Measurements from ENCODE around the gene NUP210L. TPM values are rescaled to one million over a fixed set of nuclear protein-coding genes. Genes with fewer than 3 reads are reported as not detected.

Gene NUP210L
- total RNA-seq, 1 donor = under 0.01 TPM

- Histone ChIP-seq H3K9me3 (ENCODE audit: low read depth, low read length) (no peaks in the 10 kb centered on the region), H3K36me3 (ENCODE audit: insufficient read depth, low read length) (peaks cover 61% of the 10 kb centered on the region), H3K79me2 (ENCODE audit: insufficient read depth, low read length) (peaks cover 30% of the 10 kb centered on the region), H3K4me1 (ENCODE audit: insufficient read depth, low read length) (peaks cover 25% of the 10 kb centered on the region), H4K20me1 (ENCODE audit: insufficient read depth, low read length) (no peaks in the 10 kb centered on the region), H3K27me3 (ENCODE audit: insufficient read depth, low read length) (no peaks in the 10 kb centered on the region), H3K4me2 (ENCODE audit: insufficient read depth, low read length) (peak overlapping the region; percentile 99), H3K4me3 (ENCODE audit: insufficient read depth, low read length) (peak overlapping the region; percentile 97), H2AFZ (ENCODE audit: low read length) (peak overlapping the region; percentile 97), H3K27ac (ENCODE audit: low read depth, low read length) (peak overlapping the region; percentile 70)
- peak; percentile 62 for DNase-seq (ENCODE audit: insufficient read length, low spot score, missing footprints)
- no peak for TF ChIP-seq CTCF (IDR thresholded peaks at IDR 0.05; ENCODE audit: extremely low read depth, low read depth, low read length)
These were observed 176.5 kb downstream of the NUP210L start for GRCh38 chr1:153978274-153978909.

- H3K4me1 ChIP-seq (ENCODE audit: insufficient read depth, low read length) = peaks cover 25% of the 10 kb centered on the region
- H3K9me3 ChIP-seq (ENCODE audit: low read depth, low read length) = no peaks in the 10 kb centered on the region
- no peaks in the 10 kb centered on the region for H4K20me1 ChIP-seq (ENCODE audit: insufficient read depth, low read length)
- no peak for TF ChIP-seq CTCF (IDR thresholded peaks at IDR 0.05; ENCODE audit: extremely low read depth, low read depth, low read length)
- H3K27ac ChIP-seq (ENCODE audit: low read depth, low read length) = peak within 1 kb of the TSS; percentile 70
- H2AFZ ChIP-seq (ENCODE audit: low read length) = peak within 1 kb of the TSS; percentile 97
- peak within 1 kb of the TSS; percentile 99 for H3K4me2 ChIP-seq (ENCODE audit: insufficient read depth, low read length)
- peaks cover 26% of the 10 kb centered on the region for H3K79me2 ChIP-seq (ENCODE audit: insufficient read depth, low read length)
- H3K27me3 ChIP-seq (ENCODE audit: insufficient read depth, low read length) = no peaks in the 10 kb centered on the region
- peak within 1 kb of the TSS; percentile 97 for H3K4me3 ChIP-seq (ENCODE audit: insufficient read depth, low read length)
- peaks cover 58% of the 10 kb centered on the region for H3K36me3 ChIP-seq (ENCODE audit: insufficient read depth, low read length)
- peak; percentile 96 for DNase-seq (ENCODE audit: insufficient read length, low spot score, missing footprints)
These were observed 177.3 kb downstream of the NUP210L start, which contains the start of gene JTB for GRCh38 chr1:153977250-153978240. Gene JTB (minus strand): TSS chr1:153977674. CDS start chr1:153977252, 422 bp downstream.

GRCh38 chr1:153976819-153977249 is 178.0 kb downstream of the NUP210L start:
- DNase-seq (ENCODE audit: insufficient read length, low spot score, missing footprints) = no peak
- peaks cover 52% of the 10 kb centered on the region for H3K36me3 ChIP-seq (ENCODE audit: insufficient read depth, low read length)
- peak overlapping the region; percentile 99 for H3K4me2 ChIP-seq (ENCODE audit: insufficient read depth, low read length)
- no peak for TF ChIP-seq CTCF (IDR thresholded peaks at IDR 0.05; ENCODE audit: extremely low read depth, low read depth, low read length)
- peak overlapping the region; percentile 84 for H2AFZ ChIP-seq (ENCODE audit: low read length)
- peaks cover 25% of the 10 kb centered on the region for H3K4me1 ChIP-seq (ENCODE audit: insufficient read depth, low read length)
- peak overlapping the region; percentile 70 for H3K27ac ChIP-seq (ENCODE audit: low read depth, low read length)
- H3K9me3 ChIP-seq (ENCODE audit: low read depth, low read length) = no peaks in the 10 kb centered on the region
- H3K27me3 ChIP-seq (ENCODE audit: insufficient read depth, low read length) = no peaks in the 10 kb centered on the region
- H3K79me2 ChIP-seq (ENCODE audit: insufficient read depth, low read length) = peaks cover 26% of the 10 kb centered on the region
- H4K20me1 ChIP-seq (ENCODE audit: insufficient read depth, low read length) = no peaks in the 10 kb centered on the region
- H3K4me3 ChIP-seq (ENCODE audit: insufficient read depth, low read length) = peak overlapping the region; percentile 97

All from osteoblast (primary cell).